GM23338 (cell line): ENCODE measurements around the gene FSTL3. TPM values are rescaled to one million over a fixed set of nuclear protein-coding genes. Genes with fewer than 3 reads are reported as not detected.

Experiments used
- ATAC-seq: fragments of 200-7000 bp; cut with Tn5 transposase; 3 replicates; pipeline ENCODE4 v1.9.1; 2020
- DNase-seq: peaks from one replicate; pipeline ENCODE4 v3.0.0-alpha.2; 2015; ENCODE audit warnings: low spot score
- H2AFZ ChIP-seq: fragments of 200-600 bp; sonication (generic); 2 replicates; pipeline ENCODE4 v1.8.0; 2016; ENCODE audit warnings: antibody characterized with exemption, mild to moderate bottlenecking, moderate library complexity
- H3F3A ChIP-seq: fragments of 200-600 bp; sonication (generic); replicated peaks from 2 replicates; pipeline ENCODE4 v1.8.0; 2017; ENCODE audit warnings: antibody characterized with exemption, mixed run types, low read depth
- H3K27ac ChIP-seq: fragments of 200-600 bp; sonication (generic); 2 replicates; pipeline ENCODE4 v1.6.1; 2016; ENCODE audit warnings: low read depth
- H3K27me3 ChIP-seq: fragments of 200-600 bp; sonication (generic); 2 replicates; pipeline ENCODE4 v1.8.0; 2016; ENCODE audit warnings: mild to moderate bottlenecking, mixed run types, moderate library complexity; ENCODE audit not compliant: insufficient read depth
- H3K36me3 ChIP-seq: fragments of 200-600 bp; sonication (generic); 2 replicates; pipeline ENCODE4 v1.8.0; 2016; ENCODE audit warnings: mild to moderate bottlenecking; ENCODE audit not compliant: insufficient read depth
- H3K4me1 ChIP-seq: fragments of 200-600 bp; sonication (generic); 2 replicates; pipeline ENCODE4 v1.8.0; 2016; ENCODE audit warnings: mild to moderate bottlenecking, moderate library complexity; ENCODE audit not compliant: insufficient read depth
- H3K4me2 ChIP-seq: fragments of 200-600 bp; sonication (generic); 2 replicates; pipeline ENCODE4 v1.7.1; 2017; ENCODE audit warnings: mixed run types
- H3K4me3 ChIP-seq: fragments of 200-600 bp; sonication (generic); 2 replicates; pipeline ENCODE4 v1.6.1; 2016; ENCODE audit warnings: mixed run types
- H3K79me2 ChIP-seq: fragments of 200-600 bp; sonication (generic); replicated peaks from 2 replicates; pipeline ENCODE4 v1.8.0; 2017; ENCODE audit warnings: mild to moderate bottlenecking; ENCODE audit not compliant: insufficient read depth
- H3K9me2 ChIP-seq: fragments of 200-600 bp; sonication (generic); 2 replicates; pipeline ENCODE4 v1.8.0; 2017; ENCODE audit not compliant: insufficient read depth
- H4K20me1 ChIP-seq: fragments of 200-600 bp; sonication (generic); replicated peaks from 2 replicates; pipeline ENCODE4 v1.8.0; 2017; ENCODE audit warnings: mild to moderate bottlenecking; ENCODE audit not compliant: insufficient read depth
- H3K27ac Mint-ChIP-seq: 2 replicates; pipeline ENCODE4 v1.8.0; 2020; ENCODE audit warnings: inconsistent platforms, mild to moderate bottlenecking, moderate library complexity, mixed read lengths
- H3K27me3 Mint-ChIP-seq: 3 replicates; pipeline ENCODE4 v1.8.0; 2022; ENCODE audit warnings: low read depth, mild to moderate bottlenecking, moderate library complexity, mixed read lengths, inconsistent platforms; ENCODE audit not compliant: insufficient read depth, poor library complexity
- H3K36me3 Mint-ChIP-seq: 3 replicates; pipeline ENCODE4 v1.8.0; 2021; ENCODE audit warnings: low read depth, mild to moderate bottlenecking, inconsistent platforms, moderate library complexity, mixed read lengths
- H3K4me1 Mint-ChIP-seq: 3 replicates; pipeline ENCODE4 v1.8.0; 2020; ENCODE audit warnings: mild to moderate bottlenecking, inconsistent platforms, mixed read lengths
- H3K4me3 Mint-ChIP-seq: 3 replicates; pipeline ENCODE4 v1.8.0; 2021; ENCODE audit warnings: moderate library complexity, mild to moderate bottlenecking, inconsistent platforms, mixed read lengths
- H3K9me3 Mint-ChIP-seq: 3 replicates; pipeline ENCODE4 v1.8.0; 2020; ENCODE audit warnings: moderate library complexity, mild to moderate bottlenecking, inconsistent platforms, mixed read lengths
- CREB1 ChIP-seq: fragments of 250-450 bp; sonication (Bioruptor Pico); IDR thresholded peaks from 2 replicates; pipeline ENCODE4 v1.5.0; 2020; ENCODE audit warnings: low read depth, mild to moderate bottlenecking, moderate library complexity
- EZH2 ChIP-seq: fragments of 200-600 bp; sonication (generic); IDR thresholded peaks from one replicate; pipeline ENCODE4 v1.8.0; 2017; ENCODE audit warnings: antibody characterized with exemption, mild to moderate bottlenecking, low read depth; ENCODE audit not compliant: unreplicated experiment
- EZH2phosphoT487 ChIP-seq: fragments of 200-600 bp; sonication (generic); IDR thresholded peaks from one replicate; pipeline ENCODE4 v1.8.1; 2018; ENCODE audit warnings: antibody characterized with exemption; ENCODE audit not compliant: unreplicated experiment
- JUNB ChIP-seq: IDR thresholded peaks from one replicate; pipeline ENCODE4 v1.6.1; 2016; ENCODE audit warnings: antibody characterized with exemption; ENCODE audit not compliant: unreplicated experiment
- NANOG ChIP-seq: IDR thresholded peaks from 2 replicates; pipeline ENCODE4 v1.6.1; 2016; ENCODE audit warnings: antibody characterized with exemption, borderline replicate concordance
- POLR2AphosphoS5 ChIP-seq: IDR thresholded peaks from 2 replicates; pipeline ENCODE4 v1.6.1; 2016; ENCODE audit warnings: antibody characterized with exemption, low read depth
- STAT1 ChIP-seq: IDR thresholded peaks from one replicate; pipeline ENCODE4 v1.6.1; 2016; ENCODE audit warnings: antibody characterized with exemption; ENCODE audit not compliant: unreplicated experiment
- ZNF114 ChIP-seq: fragments of 250-450 bp; sonication (Bioruptor Pico); IDR thresholded peaks from 2 replicates; pipeline ENCODE4 v1.5.0; 2020; ENCODE audit warnings: mild to moderate bottlenecking, moderate library complexity
- ZNF331 ChIP-seq: fragments of 250-450 bp; sonication (Bioruptor Pico); IDR thresholded peaks from 2 replicates; pipeline ENCODE4 v1.5.0; 2020; ENCODE audit warnings: low read depth, mild to moderate bottlenecking, moderate library complexity
- polyA plus RNA-seq: library from polyadenylated mRNA; unstranded; fragments of >200 nt; fragmentation: Nextera tagmentation; extraction: Ambion mirVana; gene quantifications from 2 replicates; pipeline ENCODE4 v1.2.1, GENCODE V29; 2016
- total RNA-seq: library from RNA; depleted of rRNA; stranded (reverse); fragments of >200 nt; shearing (Covaris generic); gene quantifications from 2 replicates; pipeline ENCODE4 v1.2.3, GENCODE V29; 2014
- TF ChIP-seq, protein P1 (sequence below): fragments of 250-450 bp; sonication (Bioruptor Pico); IDR thresholded peaks from 2 replicates; pipeline ENCODE4 v1.5.0; 2020; ENCODE audit warnings: mild to moderate bottlenecking, moderate library complexity
- TF ChIP-seq, protein P2 (sequence below): IDR thresholded peaks from one replicate; pipeline ENCODE4 v1.6.1; 2018; ENCODE audit warnings: antibody characterized with exemption; ENCODE audit not compliant: unreplicated experiment
- TF ChIP-seq, protein P3 (sequence below), 2 experiments: fragments of 200-600 bp in 1 of 2; sonication (generic) in 1 of 2; conservative IDR thresholded peaks; 2 replicates each; pipeline versions ENCODE4 v1.5.1 to v1.6.1; 2016 to 2017; ENCODE audit warnings: antibody characterized with exemption in 2 of 2, low read depth in 2 of 2, mild to moderate bottlenecking in 2 of 2, moderate library complexity in 1 of 2

FSTL3 gene
- total and polyA plus RNA-seq, 2 experiments from 2014 or later = 3.1 to 10.1 TPM

DNA sequence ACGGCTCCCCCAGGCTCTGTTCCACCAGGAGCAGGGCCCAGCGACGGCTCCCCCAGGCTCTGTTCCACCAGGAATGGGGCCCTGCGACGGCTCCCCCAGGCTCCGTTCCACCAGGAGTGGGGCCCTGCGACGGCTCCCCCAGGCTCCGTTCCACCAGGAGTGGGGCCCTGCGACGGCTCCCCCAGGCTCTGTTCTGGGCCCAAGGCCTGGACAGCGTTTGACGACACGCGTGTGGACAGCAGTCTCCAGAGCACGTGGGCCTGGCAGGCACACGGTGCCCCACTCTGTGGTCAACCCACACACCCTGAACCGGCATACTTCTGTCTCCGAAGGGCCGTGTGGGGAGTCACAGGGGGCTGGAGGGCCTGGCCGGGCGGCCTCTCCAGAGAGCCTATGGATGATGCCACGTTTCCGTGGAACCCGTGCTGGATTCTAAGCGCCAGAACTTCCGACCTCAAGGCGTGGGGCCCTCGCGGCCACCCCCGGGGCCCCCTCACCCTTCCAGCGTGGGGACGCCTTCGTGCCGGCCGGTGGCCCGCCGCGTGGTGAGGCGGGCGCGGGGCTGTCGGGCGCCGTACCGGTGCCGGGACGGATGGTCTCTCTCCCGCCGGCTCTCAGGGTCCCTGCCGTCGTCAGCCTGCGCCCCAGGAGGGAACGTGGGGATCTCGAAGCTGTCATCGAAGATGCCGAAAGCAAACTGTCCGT is 24.9 kb upstream of the FSTL3 start:
- 0 out of 2 replicates have a peak, but pooled peaks cover 5% of the 10 kb centered on the region for H3K36me3 ChIP-seq
- Mint-ChIP-seq H3K36me3 (peaks cover 29% of the 10 kb centered on the region), H3K27ac (no peak overlapping the region), H3K27me3 (peaks cover 7% of the 10 kb centered on the region), H3K4me1 (no peaks in the 10 kb centered on the region; the same call in 2 of the 3 replicates), H3K9me3 (no peaks in the 10 kb centered on the region), H3K4me3 (no peak overlapping the region)
- no peak overlapping the region for H2AFZ ChIP-seq
- TF ChIP-seq STAT1 = no peak
- TF ChIP-seq, protein P1, sequence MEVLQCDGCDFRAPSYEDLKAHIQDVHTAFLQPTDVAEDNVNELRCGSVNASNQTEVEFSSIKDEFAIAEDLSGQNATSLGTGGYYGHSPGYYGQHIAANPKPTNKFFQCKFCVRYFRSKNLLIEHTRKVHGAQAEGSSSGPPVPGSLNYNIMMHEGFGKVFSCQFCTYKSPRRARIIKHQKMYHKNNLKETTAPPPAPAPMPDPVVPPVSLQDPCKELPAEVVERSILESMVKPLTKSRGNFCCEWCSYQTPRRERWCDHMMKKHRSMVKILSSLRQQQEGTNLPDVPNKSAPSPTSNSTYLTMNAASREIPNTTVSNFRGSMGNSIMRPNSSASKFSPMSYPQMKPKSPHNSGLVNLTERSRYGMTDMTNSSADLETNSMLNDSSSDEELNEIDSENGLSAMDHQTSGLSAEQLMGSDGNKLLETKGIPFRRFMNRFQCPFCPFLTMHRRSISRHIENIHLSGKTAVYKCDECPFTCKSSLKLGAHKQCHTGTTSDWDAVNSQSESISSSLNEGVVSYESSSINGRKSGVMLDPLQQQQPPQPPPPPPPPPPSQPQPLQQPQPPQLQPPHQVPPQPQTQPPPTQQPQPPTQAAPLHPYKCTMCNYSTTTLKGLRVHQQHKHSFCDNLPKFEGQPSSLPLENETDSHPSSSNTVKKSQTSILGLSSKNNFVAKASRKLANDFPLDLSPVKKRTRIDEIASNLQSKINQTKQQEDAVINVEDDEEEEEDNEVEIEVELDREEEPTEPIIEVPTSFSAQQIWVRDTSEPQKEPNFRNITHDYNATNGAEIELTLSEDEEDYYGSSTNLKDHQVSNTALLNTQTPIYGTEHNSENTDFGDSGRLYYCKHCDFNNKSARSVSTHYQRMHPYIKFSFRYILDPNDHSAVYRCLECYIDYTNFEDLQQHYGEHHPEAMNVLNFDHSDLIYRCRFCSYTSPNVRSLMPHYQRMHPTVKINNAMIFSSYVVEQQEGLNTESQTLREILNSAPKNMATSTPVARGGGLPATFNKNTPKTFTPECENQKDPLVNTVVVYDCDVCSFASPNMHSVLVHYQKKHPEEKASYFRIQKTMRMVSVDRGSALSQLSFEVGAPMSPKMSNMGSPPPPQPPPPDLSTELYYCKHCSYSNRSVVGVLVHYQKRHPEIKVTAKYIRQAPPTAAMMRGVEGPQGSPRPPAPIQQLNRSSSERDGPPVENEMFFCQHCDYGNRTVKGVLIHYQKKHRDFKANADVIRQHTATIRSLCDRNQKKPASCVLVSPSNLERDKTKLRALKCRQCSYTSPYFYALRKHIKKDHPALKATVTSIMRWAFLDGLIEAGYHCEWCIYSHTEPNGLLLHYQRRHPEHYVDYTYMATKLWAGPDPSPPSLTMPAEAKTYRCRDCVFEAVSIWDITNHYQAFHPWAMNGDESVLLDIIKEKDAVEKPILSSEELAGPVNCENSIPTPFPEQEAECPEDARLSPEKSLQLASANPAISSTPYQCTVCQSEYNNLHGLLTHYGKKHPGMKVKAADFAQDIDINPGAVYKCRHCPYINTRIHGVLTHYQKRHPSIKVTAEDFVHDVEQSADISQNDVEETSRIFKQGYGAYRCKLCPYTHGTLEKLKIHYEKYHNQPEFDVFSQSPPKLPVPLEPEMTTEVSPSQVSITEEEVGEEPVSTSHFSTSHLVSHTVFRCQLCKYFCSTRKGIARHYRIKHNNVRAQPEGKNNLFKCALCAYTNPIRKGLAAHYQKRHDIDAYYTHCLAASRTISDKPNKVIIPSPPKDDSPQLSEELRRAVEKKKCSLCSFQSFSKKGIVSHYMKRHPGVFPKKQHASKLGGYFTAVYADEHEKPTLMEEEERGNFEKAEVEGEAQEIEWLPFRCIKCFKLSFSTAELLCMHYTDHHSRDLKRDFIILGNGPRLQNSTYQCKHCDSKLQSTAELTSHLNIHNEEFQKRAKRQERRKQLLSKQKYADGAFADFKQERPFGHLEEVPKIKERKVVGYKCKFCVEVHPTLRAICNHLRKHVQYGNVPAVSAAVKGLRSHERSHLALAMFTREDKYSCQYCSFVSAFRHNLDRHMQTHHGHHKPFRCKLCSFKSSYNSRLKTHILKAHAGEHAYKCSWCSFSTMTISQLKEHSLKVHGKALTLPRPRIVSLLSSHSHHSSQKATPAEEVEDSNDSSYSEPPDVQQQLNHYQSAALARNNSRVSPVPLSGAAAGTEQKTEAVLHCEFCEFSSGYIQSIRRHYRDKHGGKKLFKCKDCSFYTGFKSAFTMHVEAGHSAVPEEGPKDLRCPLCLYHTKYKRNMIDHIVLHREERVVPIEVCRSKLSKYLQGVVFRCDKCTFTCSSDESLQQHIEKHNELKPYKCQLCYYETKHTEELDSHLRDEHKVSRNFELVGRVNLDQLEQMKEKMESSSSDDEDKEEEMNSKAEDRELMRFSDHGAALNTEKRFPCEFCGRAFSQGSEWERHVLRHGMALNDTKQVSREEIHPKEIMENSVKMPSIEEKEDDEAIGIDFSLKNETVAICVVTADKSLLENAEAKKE (CRISPR knock-in tag) = no peak
- TF ChIP-seq ZNF331 (CRISPR knock-in tag) = no peak
- no peak for TF ChIP-seq POLR2AphosphoS5
- TF ChIP-seq, protein P2, sequence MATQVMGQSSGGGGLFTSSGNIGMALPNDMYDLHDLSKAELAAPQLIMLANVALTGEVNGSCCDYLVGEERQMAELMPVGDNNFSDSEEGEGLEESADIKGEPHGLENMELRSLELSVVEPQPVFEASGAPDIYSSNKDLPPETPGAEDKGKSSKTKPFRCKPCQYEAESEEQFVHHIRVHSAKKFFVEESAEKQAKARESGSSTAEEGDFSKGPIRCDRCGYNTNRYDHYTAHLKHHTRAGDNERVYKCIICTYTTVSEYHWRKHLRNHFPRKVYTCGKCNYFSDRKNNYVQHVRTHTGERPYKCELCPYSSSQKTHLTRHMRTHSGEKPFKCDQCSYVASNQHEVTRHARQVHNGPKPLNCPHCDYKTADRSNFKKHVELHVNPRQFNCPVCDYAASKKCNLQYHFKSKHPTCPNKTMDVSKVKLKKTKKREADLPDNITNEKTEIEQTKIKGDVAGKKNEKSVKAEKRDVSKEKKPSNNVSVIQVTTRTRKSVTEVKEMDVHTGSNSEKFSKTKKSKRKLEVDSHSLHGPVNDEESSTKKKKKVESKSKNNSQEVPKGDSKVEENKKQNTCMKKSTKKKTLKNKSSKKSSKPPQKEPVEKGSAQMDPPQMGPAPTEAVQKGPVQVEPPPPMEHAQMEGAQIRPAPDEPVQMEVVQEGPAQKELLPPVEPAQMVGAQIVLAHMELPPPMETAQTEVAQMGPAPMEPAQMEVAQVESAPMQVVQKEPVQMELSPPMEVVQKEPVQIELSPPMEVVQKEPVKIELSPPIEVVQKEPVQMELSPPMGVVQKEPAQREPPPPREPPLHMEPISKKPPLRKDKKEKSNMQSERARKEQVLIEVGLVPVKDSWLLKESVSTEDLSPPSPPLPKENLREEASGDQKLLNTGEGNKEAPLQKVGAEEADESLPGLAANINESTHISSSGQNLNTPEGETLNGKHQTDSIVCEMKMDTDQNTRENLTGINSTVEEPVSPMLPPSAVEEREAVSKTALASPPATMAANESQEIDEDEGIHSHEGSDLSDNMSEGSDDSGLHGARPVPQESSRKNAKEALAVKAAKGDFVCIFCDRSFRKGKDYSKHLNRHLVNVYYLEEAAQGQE = no peak
- no peak for TF ChIP-seq EZH2
- TF ChIP-seq, protein P3, sequence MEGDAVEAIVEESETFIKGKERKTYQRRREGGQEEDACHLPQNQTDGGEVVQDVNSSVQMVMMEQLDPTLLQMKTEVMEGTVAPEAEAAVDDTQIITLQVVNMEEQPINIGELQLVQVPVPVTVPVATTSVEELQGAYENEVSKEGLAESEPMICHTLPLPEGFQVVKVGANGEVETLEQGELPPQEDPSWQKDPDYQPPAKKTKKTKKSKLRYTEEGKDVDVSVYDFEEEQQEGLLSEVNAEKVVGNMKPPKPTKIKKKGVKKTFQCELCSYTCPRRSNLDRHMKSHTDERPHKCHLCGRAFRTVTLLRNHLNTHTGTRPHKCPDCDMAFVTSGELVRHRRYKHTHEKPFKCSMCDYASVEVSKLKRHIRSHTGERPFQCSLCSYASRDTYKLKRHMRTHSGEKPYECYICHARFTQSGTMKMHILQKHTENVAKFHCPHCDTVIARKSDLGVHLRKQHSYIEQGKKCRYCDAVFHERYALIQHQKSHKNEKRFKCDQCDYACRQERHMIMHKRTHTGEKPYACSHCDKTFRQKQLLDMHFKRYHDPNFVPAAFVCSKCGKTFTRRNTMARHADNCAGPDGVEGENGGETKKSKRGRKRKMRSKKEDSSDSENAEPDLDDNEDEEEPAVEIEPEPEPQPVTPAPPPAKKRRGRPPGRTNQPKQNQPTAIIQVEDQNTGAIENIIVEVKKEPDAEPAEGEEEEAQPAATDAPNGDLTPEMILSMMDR (conservative IDR thresholded peaks at IDR 0.05; ENCODE audit: low read depth in 2 of 2) = no peak
- TF ChIP-seq EZH2phosphoT487 = no peak
- TF ChIP-seq JUNB = no peak
- no peak for TF ChIP-seq NANOG
- TF ChIP-seq CREB1 (CRISPR knock-in tag) = no peak
- no peak for TF ChIP-seq ZNF114 (CRISPR knock-in tag)
- no peak for DNase-seq
- H3K79me2 ChIP-seq = peaks cover 41% of the 10 kb centered on the region
- no peak overlapping the region for H3K4me3 ChIP-seq
- H3K27me3 ChIP-seq = no peaks in the 10 kb centered on the region
- peaks cover 18% of the 10 kb centered on the region for H4K20me1 ChIP-seq
- H3K4me2 ChIP-seq = no peak overlapping the region
- H3K4me1 ChIP-seq = no peaks in the 10 kb centered on the region
- H3F3A ChIP-seq = peaks cover 3% of the 10 kb centered on the region; the same call in 1 of the 2 replicates
- H3K9me2 ChIP-seq = no peaks in the 10 kb centered on the region
- ATAC-seq = no peak
- H3K27ac ChIP-seq = no peak overlapping the region
